Spinal cord (tissue), 10 donors: Measurements from ENCODE around the gene LY6G6C. TPM values are rescaled to one million over a fixed set of nuclear protein-coding genes. Genes with fewer than 3 reads are reported as not detected.

Experiments used
- DNase-seq, 6 donors: peaks; one replicate each; pipeline versions ENCODE4 v3.0.0 to v3.0.0-alpha.2; 2013 to 2015; ENCODE audit warnings: low spot score in 6 of 6, low read depth in 4 of 6
- H3K27ac ChIP-seq: one replicate; pipeline ENCODE4 v1.5.1; 2013; ENCODE audit warnings: low read depth, low read length, control low read depth
- H3K27me3 ChIP-seq: one replicate; pipeline ENCODE4 v1.6.1; 2013; ENCODE audit warnings: low read length; ENCODE audit not compliant: control insufficient read depth, insufficient read depth
- H3K36me3 ChIP-seq: one replicate; pipeline ENCODE4 v1.6.1; 2013; ENCODE audit warnings: low read length; ENCODE audit not compliant: control insufficient read depth, insufficient read depth
- H3K4me1 ChIP-seq: one replicate; pipeline ENCODE4 v1.6.1; 2013; ENCODE audit warnings: low read length; ENCODE audit not compliant: control insufficient read depth, insufficient read depth
- H3K4me3 ChIP-seq: one replicate; pipeline ENCODE4 v1.5.1; 2013; ENCODE audit warnings: low read depth, low read length, control low read depth
- H3K9me3 ChIP-seq: one replicate; pipeline ENCODE4 v1.6.1; 2013; ENCODE audit warnings: low read length; ENCODE audit not compliant: control insufficient read depth, insufficient read depth
- WGBS: methylation state at CpG from one replicate; pipeline ENCODE4 v1.1.5; 2013; ENCODE audit warnings: missing lambda C conversion rate; ENCODE audit not compliant: insufficient coverage; 5-methylcytosine and 5-hydroxymethylcytosine counted together
- polyA plus RNA-seq, 2 donors: library from polyadenylated mRNA; unstranded; fragments of 120-200 nt; gene quantifications; one replicate each; pipeline ENCODE4 v1.2.1, GENCODE V29; 2013; ENCODE audit not compliant: insufficient read length in 2 of 2
- total RNA-seq, 2 donors: library from RNA; depleted of rRNA in 1 of 2; stranded (reverse); fragments of 120-200 nt in 1 of 2; fragments of >200 nt in 1 of 2; gene quantifications; one replicate each; pipeline versions ENCODE4 v1.2.3 to v1.2.4, GENCODE V29; 2013 to 2014
- donor health status: healthy.

Gene LY6G6C
- total and polyA plus RNA-seq, 4 donors = 0.17 to 1.2 (median 0.71) TPM; not detected in 1

- Histone ChIP-seq H3K36me3 (peaks cover 67% of the 10 kb centered on the region), H3K27ac (no peak overlapping the region), H3K27me3 (no peaks in the 10 kb centered on the region), H3K4me1 (peaks cover 14% of the 10 kb centered on the region), H3K9me3 (no peaks in the 10 kb centered on the region), H3K4me3 (no peak overlapping the region)
- WGBS = 67% methylated on average over 1 of the region's 3 CpGs
- no peak for DNase-seq
Measured at GRCh38 chr6:31697555-31697954, 24.0 kb downstream of the LY6G6C start.

- no peak for DNase-seq
- H3K4me3 ChIP-seq = no peak overlapping the region
- no peaks in the 10 kb centered on the region for H3K9me3 ChIP-seq
- peaks cover 85% of the 10 kb centered on the region for H3K36me3 ChIP-seq
- WGBS = 80% methylated on average over 1 of the region's 6 CpGs
- H3K27ac ChIP-seq = no peak overlapping the region
- H3K4me1 ChIP-seq = no peaks in the 10 kb centered on the region
- H3K27me3 ChIP-seq = no peaks in the 10 kb centered on the region
Measured at GRCh38 chr6:31693535-31693934, 28.0 kb downstream of the LY6G6C start.

GRCh38 chr6:31692886-31693285 is 28.7 kb downstream of the LY6G6C start:
- H3K27ac ChIP-seq = no peak overlapping the region
- DNase-seq = no peak
- no peaks in the 10 kb centered on the region for H3K4me1 ChIP-seq
- no peak overlapping the region for H3K4me3 ChIP-seq
- 88% methylated on average over 9 of the region's 9 CpGs for WGBS
- no peaks in the 10 kb centered on the region for H3K9me3 ChIP-seq
- H3K36me3 ChIP-seq = peaks cover 89% of the 10 kb centered on the region
- H3K27me3 ChIP-seq = no peaks in the 10 kb centered on the region

- WGBS = 81% methylated on average over 3 of the region's 4 CpGs
- Histone ChIP-seq H3K9me3 (no peaks in the 10 kb centered on the region), H3K27ac (no peak overlapping the region), H3K4me3 (no peak overlapping the region), H3K4me1 (no peaks in the 10 kb centered on the region), H3K27me3 (no peaks in the 10 kb centered on the region), H3K36me3 (peaks cover 91% of the 10 kb centered on the region)
- no peak for DNase-seq
Measured at GRCh38 chr6:31692353-31692752, 29.2 kb downstream of the LY6G6C start.

- no peaks in the 10 kb centered on the region for H3K27me3 ChIP-seq
- no peaks in the 10 kb centered on the region for H3K9me3 ChIP-seq
- H3K4me1 ChIP-seq = no peaks in the 10 kb centered on the region
- no peak overlapping the region for H3K4me3 ChIP-seq
- peaks cover 94% of the 10 kb centered on the region for H3K36me3 ChIP-seq
- H3K27ac ChIP-seq = no peak overlapping the region
- WGBS = 87% methylated on average over 5 of the region's 12 CpGs
- no peak for DNase-seq
Measured at GRCh38 chr6:31691564-31692108, 29.9 kb downstream of the LY6G6C start.

- H3K9me3 ChIP-seq = no peaks in the 10 kb centered on the region
- no peaks in the 10 kb centered on the region for H3K4me1 ChIP-seq
- no peak for DNase-seq
- no peaks in the 10 kb centered on the region for H3K27me3 ChIP-seq
- WGBS = 92% methylated on average over 2 of the region's 6 CpGs
- no peak overlapping the region for H3K27ac ChIP-seq
- peaks cover 94% of the 10 kb centered on the region for H3K36me3 ChIP-seq
- no peak overlapping the region for H3K4me3 ChIP-seq
Measured at GRCh38 chr6:31691078-31691463, 30.5 kb downstream of the LY6G6C start.

- H3K27ac ChIP-seq = no peak overlapping the region
- no peak overlapping the region for H3K4me3 ChIP-seq
- DNase-seq = no peak
- no peaks in the 10 kb centered on the region for H3K27me3 ChIP-seq
- no peaks in the 10 kb centered on the region for H3K9me3 ChIP-seq
- 58% methylated on average over 3 of the region's 10 CpGs for WGBS
- H3K4me1 ChIP-seq = no peaks in the 10 kb centered on the region
- H3K36me3 ChIP-seq = peaks cover 94% of the 10 kb centered on the region
Measured at GRCh38 chr6:31690231-31691077, 31.1 kb downstream of the LY6G6C start.

- no peaks in the 10 kb centered on the region for H3K9me3 ChIP-seq
- no peaks in the 10 kb centered on the region for H3K27me3 ChIP-seq
- H3K4me1 ChIP-seq = no peaks in the 10 kb centered on the region
- peaks cover 90% of the 10 kb centered on the region for H3K36me3 ChIP-seq
- no peak overlapping the region for H3K27ac ChIP-seq
- 85% methylated on average over 7 of the region's 11 CpGs for WGBS
- DNase-seq = no peak
- no peak overlapping the region for H3K4me3 ChIP-seq
Measured at GRCh38 chr6:31689249-31690110, 32.1 kb downstream of the LY6G6C start.

GRCh38 chr6:31687860-31688693 is 33.5 kb downstream of the LY6G6C start:
- Histone ChIP-seq H3K27ac (no peak overlapping the region), H3K36me3 (peaks cover 84% of the 10 kb centered on the region), H3K4me1 (peaks cover 8% of the 10 kb centered on the region), H3K27me3 (no peaks in the 10 kb centered on the region), H3K9me3 (no peaks in the 10 kb centered on the region), H3K4me3 (no peak overlapping the region)
- no peak for DNase-seq
- WGBS = 85% methylated on average over 9 of the region's 14 CpGs
